Activated CD8-positive, alpha-beta memory T cell treated with anti-CD3 and anti-CD28 coated beads for 4 hours (primary cell): ENCODE measurements around the gene BAIAP2.
"Not testable (repeated sequence)": the region's sequence is repeated elsewhere in the genome, so short reads cannot be mapped to it uniquely, and the experiment has no call there.

Source experiments
- DNase-seq, 2 donors: peaks; one replicate each; pipeline ENCODE4 v3.0.0-alpha.2; 2020; ENCODE audit warnings: low read depth in 2 of 2

The BAIAP2 gene

GRCh38 chr17:81002013-81002384 is 33.0 kb upstream of the BAIAP2 start:
- DNase-seq: no peak

GRCh38 chr17:81002409-81003361 is 32.3 kb upstream of the BAIAP2 start:
- no peak for DNase-seq

DNA sequence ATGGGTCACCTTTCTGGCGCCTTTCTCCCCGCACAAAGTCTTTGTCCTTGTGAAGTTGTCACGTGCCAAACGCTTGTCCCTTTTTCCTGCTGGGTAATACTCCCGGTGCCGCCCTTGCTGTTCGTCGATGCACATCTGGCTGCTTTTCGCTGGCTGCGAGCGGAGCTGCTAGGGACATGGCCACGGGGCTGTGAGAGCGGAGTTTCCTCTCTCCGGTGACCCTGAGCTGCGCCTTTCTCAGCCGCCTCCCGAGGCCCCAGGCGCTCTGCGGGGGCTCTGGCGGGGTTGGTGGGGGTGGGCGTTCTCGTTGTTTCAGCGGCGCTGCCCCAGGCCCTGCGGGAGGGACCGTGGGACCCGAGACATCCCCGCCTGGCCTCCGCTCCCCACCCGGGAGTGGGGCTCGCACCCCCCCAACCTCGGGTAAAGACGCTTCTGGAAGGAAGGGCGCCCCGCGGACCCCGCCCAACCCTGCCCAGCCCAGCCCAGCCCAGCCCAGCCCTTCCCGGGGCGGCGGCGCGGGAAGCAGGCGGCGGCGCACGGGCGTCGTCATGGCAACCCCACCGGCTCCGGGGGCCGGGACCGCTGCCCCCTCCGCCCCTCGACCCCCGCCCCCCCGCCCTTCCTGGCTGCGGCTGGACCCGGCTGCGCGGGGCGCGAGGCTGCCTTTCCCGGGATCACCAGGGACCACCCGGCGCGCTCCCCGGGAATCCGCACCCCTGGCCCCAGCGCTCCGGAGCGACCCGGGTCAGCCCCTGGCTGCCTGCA is 31.1 kb upstream of the BAIAP2 start:
- no peak for DNase-seq

DNA sequence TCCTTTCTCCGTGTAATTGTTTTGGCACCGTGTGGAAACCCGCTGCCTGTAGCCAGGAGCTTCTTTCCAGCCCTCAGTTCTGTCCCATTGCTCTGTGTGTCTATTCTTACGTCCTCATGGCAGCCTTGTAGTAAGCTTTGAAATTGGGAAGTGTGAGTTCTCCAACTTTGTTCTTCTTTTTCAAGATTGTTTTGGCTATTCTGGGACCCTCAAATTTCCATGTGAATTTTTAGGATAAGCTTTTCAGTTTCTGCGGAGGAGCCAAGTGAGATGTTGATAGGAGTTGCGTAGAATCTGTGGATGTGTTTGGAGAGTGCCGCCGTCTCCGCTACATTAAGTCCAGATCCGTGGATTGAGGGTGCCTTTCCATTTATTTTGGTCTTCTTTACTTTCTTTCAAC is 28.1 kb upstream of the BAIAP2 start:
- DNase-seq: no peak

GRCh38 chr17:81008140-81008539 is 26.8 kb upstream of the BAIAP2 start:
- no peak for DNase-seq

GRCh38 chr17:81009136-81009535 is 25.8 kb upstream of the BAIAP2 start:
- DNase-seq: no peak

DNA sequence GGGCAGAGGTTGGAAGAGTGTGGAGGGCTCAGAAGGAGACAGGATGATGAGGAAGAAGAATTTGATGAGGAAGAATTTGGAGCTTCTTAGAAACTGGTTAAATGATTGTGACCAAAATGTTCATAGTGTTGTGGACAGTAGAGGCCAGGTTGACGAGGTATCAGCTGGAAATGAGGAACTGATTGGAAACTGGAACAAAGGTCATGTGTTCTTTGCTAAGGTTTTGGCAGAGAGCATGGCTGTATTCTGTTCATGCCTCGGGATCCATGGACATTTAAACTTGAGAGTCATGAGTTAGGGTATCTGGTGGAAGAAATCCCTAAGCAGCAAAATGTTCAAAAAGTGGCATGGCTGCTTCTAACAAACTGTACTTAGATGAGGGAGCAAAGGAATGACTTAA is 24.0 kb upstream of the BAIAP2 start:
- no peak for DNase-seq

GRCh38 chr17:81011951-81012350 is 23.0 kb upstream of the BAIAP2 start:
- no peak for DNase-seq

GRCh38 chr17:81012574-81013447 is 22.1 kb upstream of the BAIAP2 start:
- no peak for DNase-seq

DNA sequence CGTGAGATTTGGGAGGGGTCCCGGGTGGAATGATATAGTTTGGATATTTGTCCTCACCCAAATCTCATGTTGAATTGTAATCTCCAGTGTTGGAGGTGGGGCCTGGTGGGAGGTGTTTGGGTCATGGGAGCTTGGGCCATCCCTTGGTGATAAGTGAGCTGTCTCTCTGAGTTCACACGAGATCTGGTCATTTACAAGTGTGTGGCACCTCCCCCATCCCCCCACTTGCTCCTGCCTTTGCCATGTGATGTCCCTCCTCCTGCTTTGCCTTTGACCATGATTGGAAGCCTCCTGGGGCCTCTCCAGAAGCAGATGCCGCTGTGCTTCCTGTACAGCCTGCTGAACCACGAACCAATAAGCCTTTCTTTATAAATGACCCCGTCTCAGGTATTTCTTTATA is 21.3 kb upstream of the BAIAP2 start:
- DNase-seq: no peak

GRCh38 chr17:81015136-81015535 is 19.8 kb upstream of the BAIAP2 start:
- DNase-seq: no peak

GRCh38 chr17:81016575-81016974 is 18.4 kb upstream of the BAIAP2 start:
- no peak for DNase-seq

DNA sequence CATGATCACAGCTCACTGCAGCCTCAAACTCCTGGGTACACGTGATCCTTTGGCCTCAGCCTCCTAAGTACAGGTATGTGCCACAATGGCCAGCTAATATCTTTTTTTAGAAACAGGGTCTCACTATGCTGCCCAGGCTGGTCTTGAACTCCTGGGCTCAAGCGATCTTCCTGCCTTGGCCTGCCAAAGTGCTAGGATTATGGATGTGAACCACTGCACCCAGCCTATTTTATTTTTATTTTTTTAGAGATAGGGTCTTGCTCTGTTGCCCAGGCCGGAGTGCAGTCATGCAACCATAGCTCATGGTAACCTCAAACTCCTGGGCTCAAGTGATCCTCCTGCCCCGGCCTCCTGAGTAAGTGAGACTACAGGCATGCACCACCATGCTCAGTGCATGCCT is 17.6 kb upstream of the BAIAP2 start:
- DNase-seq: not testable (repeated sequence)

DNA sequence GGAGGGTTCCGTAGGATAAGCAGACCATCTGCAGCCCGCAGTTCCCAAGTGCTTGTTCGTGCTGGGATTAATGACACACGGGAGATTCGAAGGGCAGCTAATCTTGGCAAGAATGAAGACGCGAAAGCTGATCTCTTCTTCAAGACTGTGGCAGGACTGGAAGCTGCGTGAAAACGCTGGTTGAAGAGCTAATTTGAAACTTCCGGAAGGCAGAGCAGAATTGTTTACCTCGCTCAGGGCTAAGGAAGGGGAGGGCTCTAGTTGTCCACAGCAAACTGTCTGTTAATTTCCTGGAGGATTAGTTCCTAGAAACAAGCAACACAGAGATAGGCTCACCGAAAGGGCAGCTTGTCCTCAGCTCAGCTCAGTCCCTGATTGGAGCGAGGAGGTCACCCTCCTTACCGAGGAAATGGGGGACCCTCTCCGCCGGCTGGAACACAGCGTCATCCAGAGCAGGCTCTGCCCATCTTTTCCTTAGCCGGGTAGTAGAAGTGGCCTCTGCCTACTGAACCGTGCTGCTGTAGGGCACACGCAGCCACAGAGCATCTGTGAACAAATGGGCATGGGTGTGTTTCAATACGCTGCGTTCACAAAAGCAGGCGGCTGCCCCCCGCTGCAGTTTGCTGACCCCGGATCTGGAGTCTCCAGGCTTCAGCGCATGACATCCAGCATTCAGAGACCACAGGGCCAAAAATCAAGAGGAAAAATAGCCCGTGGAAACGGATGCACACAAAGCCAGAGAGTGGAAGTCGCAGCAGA is 16.7 kb upstream of the BAIAP2 start:
- no peak for DNase-seq

- DNase-seq: no peak
These were observed 15.1 kb upstream of the BAIAP2 start for GRCh38 chr17:81019563-81020442.

GRCh38 chr17:81020443-81020766 is 14.5 kb upstream of the BAIAP2 start:
- no peak for DNase-seq

- DNase-seq: no peak
These were observed 14.0 kb upstream of the BAIAP2 start for GRCh38 chr17:81020767-81021497.

DNA sequence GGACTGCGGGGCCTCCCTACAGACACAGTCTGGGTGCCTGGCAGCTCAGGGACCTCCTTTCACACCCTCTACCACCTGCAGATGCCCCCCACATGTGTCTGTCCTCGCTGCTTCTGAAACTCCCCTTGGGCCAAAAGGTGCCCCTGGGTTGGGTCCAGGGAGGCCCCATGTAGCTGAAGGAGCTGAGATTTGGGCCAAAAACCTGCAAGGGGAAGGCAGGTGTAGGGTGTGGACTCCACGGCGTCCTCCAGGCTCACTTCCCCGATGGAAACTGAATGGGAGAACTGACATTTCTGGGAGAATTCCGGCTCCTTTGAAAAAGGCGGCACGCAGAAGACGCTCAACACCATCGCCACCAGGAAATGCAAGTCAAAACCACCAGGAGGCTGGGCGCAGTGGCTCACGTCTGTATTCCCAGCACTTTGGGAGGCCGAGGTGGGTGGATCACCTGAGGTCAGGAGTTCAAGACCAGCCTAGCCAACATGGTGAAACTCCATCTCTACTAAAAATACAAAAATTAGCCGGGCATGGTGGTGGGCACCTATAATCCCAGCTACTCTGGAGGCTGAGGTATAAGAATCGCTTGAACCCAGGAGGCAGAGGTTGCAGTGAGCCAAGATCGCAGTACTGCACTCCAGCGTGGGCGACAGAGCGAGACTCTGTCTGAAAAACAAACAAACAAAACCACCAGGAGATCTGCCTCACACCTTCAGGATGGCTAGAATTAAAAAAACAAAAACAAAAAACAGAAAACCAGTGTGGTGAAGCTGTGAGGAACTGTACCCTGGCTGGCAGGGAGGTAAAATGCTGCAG is 13.2 kb upstream of the BAIAP2 start:
- no peak for DNase-seq

- no peak for DNase-seq
These were observed 12.6 kb upstream of the BAIAP2 start for GRCh38 chr17:81022344-81022676.
